HUES64 (cell line): ENCODE data around the gene EDC4.
A peak's percentile ranks its signal among the peaks of the same experiment; 100 is the strongest.
"Not testable (repeated sequence)": the region's sequence is repeated elsewhere in the genome, so short reads cannot be mapped to it uniquely, and the experiment has no call there.

Source experiments
- H3K27ac ChIP-seq: 2 replicates; pipeline ENCODE4 v1.7.0; 2013; ENCODE audit warnings: low read depth, low read length, inconsistent platforms
- H3K27me3 ChIP-seq: 2 replicates; pipeline ENCODE4 v1.6.1; 2013; ENCODE audit warnings: mild to moderate bottlenecking, low read length; ENCODE audit not compliant: insufficient read depth
- H3K36me3 ChIP-seq: 2 replicates; pipeline ENCODE4 v1.6.1; 2013; ENCODE audit warnings: mild to moderate bottlenecking, low read length; ENCODE audit not compliant: insufficient read depth
- H3K4me1 ChIP-seq: 2 replicates; pipeline ENCODE4 v1.6.1; 2013; ENCODE audit warnings: mild to moderate bottlenecking, low read length, moderate library complexity; ENCODE audit not compliant: insufficient read depth
- H3K4me3 ChIP-seq: 2 replicates; pipeline ENCODE4 v1.5.1; 2013; ENCODE audit warnings: mild to moderate bottlenecking, low read length, moderate library complexity
- H3K9ac ChIP-seq: 2 replicates; pipeline ENCODE4 v1.6.1; 2013; ENCODE audit warnings: mild to moderate bottlenecking, low read depth, low read length
- H3K9me3 ChIP-seq: 2 replicates; pipeline ENCODE4 v1.6.1; 2013; ENCODE audit warnings: low read depth, low read length; ENCODE audit not compliant: insufficient read depth
- WGBS: fragments of 150-250, 120-280 bp; methylation state at CpG from one replicate; pipeline ENCODE4 v1.1.7; 2013; ENCODE audit warnings: missing lambda C conversion rate; 5-methylcytosine and 5-hydroxymethylcytosine counted together

The EDC4 gene

DNA sequence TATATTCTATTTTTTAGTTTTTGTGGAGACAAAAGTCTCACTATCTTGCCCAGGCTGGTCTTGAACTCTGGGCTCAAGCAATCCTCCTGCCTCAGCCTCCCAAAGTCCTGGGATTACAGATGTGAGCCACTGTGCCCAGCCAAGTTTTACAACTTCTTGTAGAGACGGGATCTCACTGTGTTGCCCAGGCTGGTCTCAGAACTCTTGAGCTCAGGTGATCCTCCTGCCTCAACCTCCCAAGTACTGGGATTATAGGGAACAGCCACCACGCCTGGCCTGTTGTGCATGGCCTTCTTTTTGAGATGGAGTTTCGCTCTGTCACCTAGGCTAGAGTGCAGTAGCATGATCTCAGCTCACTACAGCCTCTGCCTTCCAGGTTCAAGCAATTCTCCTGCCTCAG is 19.2 kb upstream of the EDC4 start:
- H3K36me3 ChIP-seq: peaks cover 11% of the 10 kb centered on the region; the same call in 1 of the 2 replicates
- WGBS: 96% methylated on average over 3 of the region's 3 CpGs
- H3K9me3 ChIP-seq: no peaks in the 10 kb centered on the region
- peaks cover 16% of the 10 kb centered on the region for H3K4me1 ChIP-seq
- H3K27me3 ChIP-seq: no peaks in the 10 kb centered on the region
- no peak overlapping the region for H3K27ac ChIP-seq
- no peak overlapping the region for H3K9ac ChIP-seq
- no peak overlapping the region for H3K4me3 ChIP-seq

DNA sequence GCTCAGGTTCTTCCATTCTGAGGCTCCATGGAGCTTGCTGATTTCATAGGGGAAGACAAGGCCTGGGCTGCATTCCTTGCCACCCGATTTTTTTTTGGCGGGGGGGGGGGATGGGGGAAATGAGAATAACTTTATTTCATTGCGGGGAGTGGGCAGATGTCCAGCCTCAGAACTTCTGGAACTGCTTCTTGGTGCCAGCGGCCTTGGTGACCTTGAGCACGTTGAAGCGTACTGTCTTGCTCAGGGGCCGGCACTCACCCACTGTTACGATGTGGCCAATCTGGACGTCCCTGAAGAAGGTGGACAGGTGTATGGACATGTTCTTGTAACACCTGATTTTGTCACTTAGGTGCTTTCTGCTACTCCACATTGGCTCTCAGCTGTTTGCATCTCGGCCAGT is 17.1 kb upstream of the EDC4 start:
- Histone ChIP-seq H3K4me3 (no peak overlapping the region), H3K4me1 (peaks cover 16% of the 10 kb centered on the region), H3K9me3 (no peaks in the 10 kb centered on the region), H3K27ac (no peak overlapping the region), H3K9ac (no peak overlapping the region), H3K36me3 (peaks cover 9% of the 10 kb centered on the region), H3K27me3 (no peaks in the 10 kb centered on the region)
- WGBS: 95% methylated on average over 10 of the region's 10 CpGs

DNA sequence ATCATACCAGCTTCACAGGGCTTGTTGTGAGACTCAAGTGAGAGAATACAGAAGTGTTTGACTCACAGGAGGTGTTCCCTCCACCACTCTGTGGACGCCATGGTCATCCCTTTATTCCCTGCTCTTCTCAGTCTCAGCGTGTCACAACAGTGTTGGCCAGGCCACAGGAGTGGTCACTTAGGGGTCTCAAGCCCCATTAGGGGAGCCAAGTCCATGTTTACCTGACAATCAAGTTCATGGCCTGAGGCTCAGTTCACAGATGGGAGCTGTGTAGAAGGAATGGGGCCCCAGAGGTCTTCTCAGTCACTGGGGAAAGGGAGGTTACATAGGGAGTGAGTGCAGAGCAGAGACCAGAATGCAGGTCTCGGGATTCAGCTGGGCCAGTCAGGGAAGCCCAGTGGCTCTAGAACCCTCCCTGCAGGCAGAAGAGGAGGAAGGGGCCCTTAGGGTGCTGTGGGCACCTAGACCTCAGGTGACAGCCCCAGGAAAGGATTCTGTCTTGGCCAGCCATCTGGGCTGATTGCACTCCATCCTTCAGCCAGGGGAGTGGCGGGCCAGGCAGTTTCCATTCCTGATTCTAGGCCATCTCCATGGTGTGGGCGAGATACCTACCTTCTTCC is 15.8 kb upstream of the EDC4 start:
- 90% methylated on average over 5 of the region's 5 CpGs for WGBS
- Histone ChIP-seq H3K27me3 (no peaks in the 10 kb centered on the region), H3K9ac (peak overlapping the region; percentile 21), H3K27ac (peak overlapping the region; percentile 65; the same call in 1 of the 2 replicates), H3K4me3 (no peak overlapping the region), H3K4me1 (peaks cover 16% of the 10 kb centered on the region), H3K36me3 (peaks cover 17% of the 10 kb centered on the region), H3K9me3 (no peaks in the 10 kb centered on the region)

DNA sequence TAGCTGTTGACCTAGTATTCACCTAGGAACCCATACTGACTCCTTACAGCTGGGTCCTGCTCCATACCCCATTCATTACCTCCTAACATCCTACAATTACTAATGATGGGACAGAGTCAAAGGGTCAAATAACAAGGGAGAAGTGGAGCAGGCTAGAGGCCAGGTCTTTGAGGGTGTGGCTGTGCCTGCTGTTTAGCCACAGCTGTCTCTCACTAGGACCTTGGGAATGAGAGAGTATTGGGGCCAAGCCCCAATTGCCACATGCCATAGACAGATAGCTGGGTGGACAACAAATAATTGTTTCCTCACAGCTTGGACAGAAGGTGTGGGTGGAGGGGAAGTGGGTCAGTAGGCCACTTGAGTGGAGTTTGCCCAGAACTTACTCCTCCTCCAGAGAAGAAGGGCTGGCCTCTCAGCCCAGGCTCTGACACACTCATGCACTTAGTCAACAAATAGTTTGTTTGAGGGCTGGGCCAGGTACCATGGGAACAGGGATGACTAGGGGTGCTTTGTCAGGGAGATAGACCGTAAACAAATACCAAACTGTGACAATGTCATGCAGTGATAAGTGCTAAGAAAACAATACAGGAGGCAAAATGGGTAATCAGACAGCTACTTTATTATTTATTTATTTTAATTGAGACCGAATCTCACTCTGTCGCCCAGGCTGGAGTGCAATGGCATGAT is 15.2 kb upstream of the EDC4 start:
- Histone ChIP-seq H3K9ac (peak overlapping the region; percentile 21; the same call in 1 of the 2 replicates), H3K4me1 (peaks cover 16% of the 10 kb centered on the region), H3K27me3 (no peaks in the 10 kb centered on the region), H3K36me3 (peaks cover 17% of the 10 kb centered on the region), H3K27ac (peak overlapping the region; percentile 65; the same call in 1 of the 2 replicates), H3K4me3 (no peak overlapping the region), H3K9me3 (no peaks in the 10 kb centered on the region)
- WGBS: 58% methylated on average over 3 of the region's 3 CpGs

DNA sequence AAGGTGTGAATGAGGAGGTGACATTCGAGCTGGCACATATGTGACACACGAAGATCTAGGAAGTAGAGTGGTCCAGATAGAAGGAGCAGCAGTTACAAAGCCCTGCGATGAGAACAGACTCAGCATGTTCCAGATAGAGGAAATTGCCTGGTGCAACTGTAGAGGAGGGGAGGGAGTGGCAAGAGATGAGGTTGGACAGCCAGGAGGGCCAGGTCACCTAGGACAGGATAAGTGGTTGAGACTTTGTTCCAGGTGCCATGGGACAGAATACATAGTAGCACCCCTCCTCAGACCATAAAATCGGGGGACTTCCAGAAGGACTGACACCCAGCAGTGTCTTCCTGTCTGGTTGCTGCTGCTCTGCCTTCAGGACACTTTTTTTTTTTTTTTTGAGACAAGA is 14.4 kb upstream of the EDC4 start:
- peak overlapping the region; percentile 44; the same call in 1 of the 2 replicates for H3K27ac ChIP-seq
- H3K27me3 ChIP-seq: no peaks in the 10 kb centered on the region
- H3K9ac ChIP-seq: no peak overlapping the region; the same call in 1 of the 2 replicates
- H3K4me3 ChIP-seq: no peak overlapping the region
- no peaks in the 10 kb centered on the region for H3K9me3 ChIP-seq
- 86% methylated on average over 4 of the region's 4 CpGs for WGBS
- H3K36me3 ChIP-seq: peaks cover 17% of the 10 kb centered on the region
- peaks cover 16% of the 10 kb centered on the region for H3K4me1 ChIP-seq

DNA sequence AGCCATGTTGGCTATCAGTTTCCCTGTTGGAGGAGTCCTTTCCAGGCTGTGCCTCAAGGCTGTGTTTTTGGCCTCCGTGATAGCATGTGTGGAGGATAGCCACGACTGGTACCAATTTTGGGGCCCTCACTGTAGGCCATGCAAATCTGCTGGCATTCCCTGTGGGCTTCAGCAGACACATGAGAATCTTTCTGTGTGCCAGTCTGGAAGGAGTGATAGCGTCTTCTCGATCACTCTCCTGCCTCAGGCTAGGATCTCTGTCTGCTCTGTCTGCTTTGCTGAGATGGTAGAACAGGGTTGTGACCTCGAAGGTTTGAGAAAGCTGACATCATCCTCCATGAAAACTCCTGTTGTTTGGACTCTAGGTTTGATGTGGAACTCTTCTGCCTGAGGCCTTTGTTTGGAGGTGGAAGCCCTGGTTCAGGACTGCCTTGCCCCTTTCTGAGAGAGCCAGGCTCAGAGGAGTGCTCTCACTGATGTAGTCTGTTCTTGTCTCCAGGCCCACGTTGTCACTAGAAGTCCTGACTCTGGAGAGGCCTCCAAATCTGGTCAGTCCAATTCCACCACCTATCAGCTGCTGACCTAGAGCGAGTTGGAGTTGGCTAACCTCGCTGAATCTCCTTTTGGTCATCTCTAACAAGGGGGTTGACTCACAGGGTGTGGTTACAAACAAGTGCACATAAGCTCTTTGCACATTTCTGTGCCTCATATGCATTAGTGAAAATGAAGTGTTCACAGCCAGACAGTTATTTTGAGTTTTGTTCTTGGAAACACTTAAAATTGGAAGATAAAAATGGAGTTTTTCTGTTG is 12.1 kb upstream of the EDC4 start:
- H3K4me3 ChIP-seq: no peak overlapping the region
- no peaks in the 10 kb centered on the region for H3K27me3 ChIP-seq
- 96% methylated on average over 8 of the region's 8 CpGs for WGBS
- H3K4me1 ChIP-seq: peaks cover 13% of the 10 kb centered on the region
- H3K27ac ChIP-seq: no peak overlapping the region
- H3K36me3 ChIP-seq: peaks cover 28% of the 10 kb centered on the region
- H3K9me3 ChIP-seq: no peaks in the 10 kb centered on the region
- no peak overlapping the region for H3K9ac ChIP-seq

DNA sequence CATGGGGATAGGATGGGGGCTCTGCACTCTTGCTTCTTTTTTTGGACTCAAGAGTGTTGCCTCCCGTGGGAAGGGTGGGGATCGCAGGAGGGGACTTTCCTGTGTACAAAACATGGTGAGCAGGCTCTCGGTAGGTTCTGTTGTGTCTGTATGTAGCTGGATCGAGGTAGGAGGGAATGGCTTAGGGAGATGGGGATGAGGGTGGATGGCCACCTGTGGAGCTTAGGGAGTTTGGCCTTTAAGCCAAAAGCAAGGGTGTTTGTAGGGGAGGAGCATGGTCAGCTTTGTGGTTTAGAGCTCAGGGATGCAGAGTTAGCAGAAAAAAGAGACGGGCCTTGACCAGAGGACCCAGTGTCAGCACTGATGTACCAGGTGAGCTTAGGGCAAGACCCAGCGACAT is 11.0 kb upstream of the EDC4 start:
- Histone ChIP-seq H3K4me3 (no peak overlapping the region), H3K4me1 (peaks cover 8% of the 10 kb centered on the region), H3K9ac (no peak overlapping the region), H3K36me3 (peaks cover 39% of the 10 kb centered on the region), H3K27ac (no peak overlapping the region), H3K27me3 (no peaks in the 10 kb centered on the region), H3K9me3 (no peaks in the 10 kb centered on the region)
- WGBS: 94% methylated on average over 6 of the region's 6 CpGs

DNA sequence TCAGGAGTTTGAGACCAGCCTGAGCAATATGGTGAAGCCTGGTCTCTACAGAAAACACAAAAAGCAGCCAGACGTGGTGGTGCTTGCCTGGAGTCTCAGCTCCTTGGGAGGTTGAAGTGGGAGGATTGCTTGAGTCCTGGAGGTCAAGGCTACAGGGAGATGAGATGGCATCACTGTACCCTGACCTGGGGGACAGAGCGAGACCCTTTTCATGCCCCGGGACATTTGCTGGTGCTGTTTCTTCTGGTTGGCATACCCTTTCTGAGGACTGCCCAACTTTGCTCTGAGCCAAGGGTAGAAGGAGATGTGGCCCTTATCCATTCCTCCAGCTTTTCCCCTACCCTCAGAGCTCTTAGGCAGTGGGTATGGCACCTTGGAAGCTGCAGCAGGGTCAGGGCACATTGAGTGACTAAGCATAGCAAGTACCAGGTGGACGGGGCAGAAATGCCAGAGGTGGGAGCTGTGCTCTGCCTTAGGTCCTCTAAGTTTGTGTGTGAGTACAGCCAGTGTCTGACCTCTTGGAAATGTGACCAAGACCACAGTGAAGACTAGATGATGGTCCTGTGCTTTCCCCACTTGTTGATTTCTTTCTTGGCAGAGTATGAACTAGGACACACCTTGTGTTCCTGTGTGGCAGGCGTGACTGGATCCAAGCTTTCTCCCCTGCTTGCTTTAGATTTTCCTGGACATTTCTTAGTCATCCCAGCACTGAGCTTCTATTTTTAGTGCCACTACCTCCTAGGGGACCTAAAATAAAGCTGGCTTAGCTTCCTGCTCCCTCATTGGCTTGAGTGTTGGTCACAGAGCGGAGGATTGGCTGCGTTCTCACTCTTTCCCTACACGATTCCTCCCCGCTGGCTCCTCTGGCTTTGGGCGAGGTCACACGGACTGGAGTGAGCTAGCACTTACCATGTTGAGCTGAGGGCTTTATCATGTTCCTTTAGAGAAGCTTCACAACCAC is 9.9 kb upstream of the EDC4 start:
- Histone ChIP-seq H3K4me3 (no peak overlapping the region), H3K27me3 (no peaks in the 10 kb centered on the region), H3K36me3 (peaks cover 49% of the 10 kb centered on the region), H3K4me1 (no peaks in the 10 kb centered on the region), H3K9me3 (no peaks in the 10 kb centered on the region), H3K27ac (no peak overlapping the region), H3K9ac (no peak overlapping the region)
- 93% methylated on average over 11 of the region's 11 CpGs for WGBS

DNA sequence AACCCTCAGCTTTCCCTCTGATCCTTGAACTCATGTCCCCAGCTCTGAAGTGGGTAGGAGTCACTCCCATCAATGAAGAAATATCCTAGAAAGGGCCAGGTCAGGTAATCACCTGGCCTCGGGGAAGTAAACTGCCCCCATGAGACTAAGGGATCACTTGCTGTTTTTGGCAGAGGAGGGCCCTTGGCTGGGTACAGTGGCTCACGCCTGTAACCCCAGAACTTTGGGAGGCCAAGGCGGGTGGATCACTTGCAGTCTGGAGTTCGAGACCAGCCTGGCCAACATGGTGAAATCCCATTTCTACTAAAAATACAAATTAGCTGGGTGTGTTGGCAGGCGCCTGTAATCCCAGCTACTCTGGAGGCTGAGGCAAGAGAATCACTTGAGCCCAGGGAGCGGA is 8.8 kb upstream of the EDC4 start:
- H3K36me3 ChIP-seq: peaks cover 61% of the 10 kb centered on the region
- 93% methylated on average over 6 of the region's 6 CpGs for WGBS
- H3K4me3 ChIP-seq, H3K9ac ChIP-seq, H3K4me1 ChIP-seq, H3K27me3 ChIP-seq, H3K27ac ChIP-seq, H3K9me3 ChIP-seq: not testable (repeated sequence)

DNA sequence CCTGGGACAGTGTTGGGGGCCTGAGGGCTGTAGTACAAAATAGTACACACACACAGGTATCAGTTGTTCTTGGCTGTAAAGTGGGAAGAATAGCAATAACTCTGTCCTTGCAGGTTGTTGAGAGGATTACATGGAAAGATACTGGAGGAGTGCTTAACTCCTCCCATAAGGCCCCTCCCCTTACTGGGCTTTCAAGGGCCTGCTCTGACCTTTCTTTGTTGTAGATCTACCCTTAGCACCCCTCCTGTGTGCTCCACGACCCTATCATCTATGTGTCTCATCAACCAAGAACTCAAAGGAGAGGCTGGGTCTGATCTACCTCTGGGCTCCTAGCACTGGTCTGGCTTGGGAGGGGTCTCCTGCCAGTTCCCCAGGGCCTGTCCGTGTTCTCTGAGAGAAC is 8.3 kb upstream of the EDC4 start:
- Histone ChIP-seq H3K27me3 (no peaks in the 10 kb centered on the region), H3K27ac (no peak overlapping the region), H3K9me3 (no peaks in the 10 kb centered on the region), H3K36me3 (peaks cover 65% of the 10 kb centered on the region), H3K4me1 (no peaks in the 10 kb centered on the region), H3K9ac (no peak overlapping the region), H3K4me3 (no peak overlapping the region)
- WGBS: 84% methylated on average over 2 of the region's 2 CpGs
